Endodermal cell (in vitro differentiated cells): ENCODE results near the gene RCBTB1. TPM values are rescaled to one million over a fixed set of nuclear protein-coding genes. Genes with fewer than 3 reads are reported as not detected.

ENCODE experiments used
- DNase-seq: peaks from one replicate; pipeline ENCODE4 v3.0.0-alpha.2; 2017
- H3K27ac ChIP-seq: 2 replicates; pipeline ENCODE4 v1.5.1; 2013; ENCODE audit warnings: mild to moderate bottlenecking, low read depth, low read length, moderate library complexity
- H3K27me3 ChIP-seq: 2 replicates; pipeline ENCODE4 v1.6.1; 2013; ENCODE audit warnings: mild to moderate bottlenecking, low read length, moderate library complexity; ENCODE audit not compliant: insufficient read depth, control insufficient read depth, poor library complexity, severe bottlenecking
- H3K36me3 ChIP-seq: 2 replicates; pipeline ENCODE4 v1.7.0; 2013; ENCODE audit warnings: mild to moderate bottlenecking, low read length, moderate library complexity; ENCODE audit not compliant: control insufficient read depth, insufficient read depth
- H3K4me1 ChIP-seq: one replicate; pipeline ENCODE4 v1.7.0; 2013; ENCODE audit warnings: low read length; ENCODE audit not compliant: control insufficient read depth, insufficient read depth
- H3K4me3 ChIP-seq: 2 replicates; pipeline ENCODE4 v1.5.1; 2013; ENCODE audit warnings: mild to moderate bottlenecking, low read length, moderate library complexity
- H3K9ac ChIP-seq: 2 replicates; pipeline ENCODE4 v1.6.1; 2013; ENCODE audit warnings: mild to moderate bottlenecking, low read length, moderate library complexity; ENCODE audit not compliant: poor library complexity, severe bottlenecking; ENCODE audit errors: extremely low read depth
- H3K9me3 ChIP-seq: 2 replicates; pipeline ENCODE4 v1.6.1; 2013; ENCODE audit warnings: mild to moderate bottlenecking, low read length, moderate library complexity; ENCODE audit not compliant: control insufficient read depth
- H3K27ac Mint-ChIP-seq: 2 replicates; pipeline ENCODE4 v1.8.0; 2020; ENCODE audit warnings: mixed read lengths
- H3K27me3 Mint-ChIP-seq: 2 replicates; pipeline ENCODE4 v1.8.0; 2021; ENCODE audit warnings: mild to moderate bottlenecking, mixed read lengths; ENCODE audit not compliant: insufficient read depth
- H3K36me3 Mint-ChIP-seq: 2 replicates; pipeline ENCODE4 v1.8.0; 2020; ENCODE audit warnings: low read depth, mixed read lengths
- H3K4me1 Mint-ChIP-seq: 2 replicates; pipeline ENCODE4 v1.8.0; 2020; ENCODE audit warnings: mixed read lengths
- H3K4me3 Mint-ChIP-seq: 2 replicates; pipeline ENCODE4 v1.8.0; 2020; ENCODE audit warnings: mild to moderate bottlenecking, moderate library complexity, mixed read lengths
- H3K9me3 Mint-ChIP-seq: 2 replicates; pipeline ENCODE4 v1.8.0; 2020; ENCODE audit warnings: mild to moderate bottlenecking, mixed read lengths
- WGBS, 2 experiments: methylation state at CpG; one replicate each; pipeline versions ENCODE4 v1.1.5 to v1.1.7; 2013; ENCODE audit warnings: missing lambda C conversion rate in 2 of 2, mixed read lengths in 1 of 2; ENCODE audit not compliant: insufficient coverage in 1 of 2, insufficient read length in 1 of 2; 5-methylcytosine and 5-hydroxymethylcytosine counted together
- total RNA-seq, 2 donors: library from RNA; stranded (reverse); fragmentation: NEBNext Ultra II Directional in 1 of 2; extraction: Animal tissue kit (Norgen Biotek cat#: 25700) in 1 of 2; gene quantifications; 2 replicates in 1 of 2; 3 replicates in 1 of 2; pipeline ENCODE4 v1.2.1, GENCODE V29; 2021
- TF ChIP-seq, protein P1 (sequence below): fragments of 200-600 bp; sonication (generic); conservative IDR thresholded peaks from 2 replicates; pipeline ENCODE4 v1.5.0; 2021; ENCODE audit warnings: antibody characterized with exemption, mild to moderate bottlenecking

RCBTB1 gene
- total RNA-seq, 2 donors from 2014 or later = 40.6 to 46.4 TPM

DNA sequence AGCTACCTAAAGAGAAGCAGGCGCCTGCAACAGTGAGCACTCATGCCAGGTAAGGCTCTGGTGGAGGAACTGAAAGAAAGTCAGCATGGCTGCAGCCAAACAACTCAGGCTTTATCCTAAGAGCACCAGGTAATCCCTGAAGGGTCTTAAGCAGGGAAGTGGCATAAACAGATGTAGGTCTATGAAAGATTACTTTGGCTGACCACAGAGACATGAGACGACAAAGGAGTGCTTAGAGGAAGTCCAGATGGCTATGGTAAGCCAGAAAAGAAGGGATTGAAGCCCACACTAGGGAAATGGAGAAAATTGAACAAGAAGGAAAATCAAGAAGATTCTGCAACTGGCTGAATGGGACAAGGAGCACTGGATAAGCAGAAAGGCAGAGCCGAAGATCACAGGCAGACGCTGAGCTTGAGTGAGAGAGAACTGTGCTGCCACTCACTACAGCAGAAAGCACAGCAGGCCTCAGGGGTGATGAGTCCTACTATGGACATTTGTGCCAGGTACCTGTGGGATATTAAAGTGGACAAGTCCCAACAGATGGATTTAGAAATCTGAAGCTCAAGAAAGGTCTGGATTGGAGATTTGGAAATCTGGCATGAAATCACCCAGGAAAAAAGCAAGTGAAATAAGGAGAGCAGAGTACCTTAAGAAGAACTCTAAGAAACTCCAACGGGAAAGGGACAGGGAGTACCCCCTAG, 4.2 kb downstream of the RCBTB1 start:
- H3K36me3 Mint-ChIP-seq = peaks cover 44% of the 10 kb centered on the region
- no peak overlapping the region for H3K27ac ChIP-seq
- 91 to 98% methylated on average over 4 to 5 of the region's 5 CpGs for WGBS, 2 experiments
- DNase-seq = no peak
- H3K4me3 ChIP-seq = no peak overlapping the region
- H3K9me3 Mint-ChIP-seq = no peaks in the 10 kb centered on the region
- no peak overlapping the region for H3K4me3 Mint-ChIP-seq
- H3K9me3 ChIP-seq = no peaks in the 10 kb centered on the region
- no peaks in the 10 kb centered on the region for H3K27me3 ChIP-seq
- H3K9ac ChIP-seq = no peak overlapping the region
- H3K27ac Mint-ChIP-seq = no peak overlapping the region
- no peaks in the 10 kb centered on the region for H3K4me1 ChIP-seq
- peaks cover 62% of the 10 kb centered on the region for H3K36me3 ChIP-seq
- H3K27me3 Mint-ChIP-seq = no peaks in the 10 kb centered on the region
- peaks cover 11% of the 10 kb centered on the region for H3K4me1 Mint-ChIP-seq
- TF ChIP-seq, protein P1, sequence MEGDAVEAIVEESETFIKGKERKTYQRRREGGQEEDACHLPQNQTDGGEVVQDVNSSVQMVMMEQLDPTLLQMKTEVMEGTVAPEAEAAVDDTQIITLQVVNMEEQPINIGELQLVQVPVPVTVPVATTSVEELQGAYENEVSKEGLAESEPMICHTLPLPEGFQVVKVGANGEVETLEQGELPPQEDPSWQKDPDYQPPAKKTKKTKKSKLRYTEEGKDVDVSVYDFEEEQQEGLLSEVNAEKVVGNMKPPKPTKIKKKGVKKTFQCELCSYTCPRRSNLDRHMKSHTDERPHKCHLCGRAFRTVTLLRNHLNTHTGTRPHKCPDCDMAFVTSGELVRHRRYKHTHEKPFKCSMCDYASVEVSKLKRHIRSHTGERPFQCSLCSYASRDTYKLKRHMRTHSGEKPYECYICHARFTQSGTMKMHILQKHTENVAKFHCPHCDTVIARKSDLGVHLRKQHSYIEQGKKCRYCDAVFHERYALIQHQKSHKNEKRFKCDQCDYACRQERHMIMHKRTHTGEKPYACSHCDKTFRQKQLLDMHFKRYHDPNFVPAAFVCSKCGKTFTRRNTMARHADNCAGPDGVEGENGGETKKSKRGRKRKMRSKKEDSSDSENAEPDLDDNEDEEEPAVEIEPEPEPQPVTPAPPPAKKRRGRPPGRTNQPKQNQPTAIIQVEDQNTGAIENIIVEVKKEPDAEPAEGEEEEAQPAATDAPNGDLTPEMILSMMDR = no peak

DNA sequence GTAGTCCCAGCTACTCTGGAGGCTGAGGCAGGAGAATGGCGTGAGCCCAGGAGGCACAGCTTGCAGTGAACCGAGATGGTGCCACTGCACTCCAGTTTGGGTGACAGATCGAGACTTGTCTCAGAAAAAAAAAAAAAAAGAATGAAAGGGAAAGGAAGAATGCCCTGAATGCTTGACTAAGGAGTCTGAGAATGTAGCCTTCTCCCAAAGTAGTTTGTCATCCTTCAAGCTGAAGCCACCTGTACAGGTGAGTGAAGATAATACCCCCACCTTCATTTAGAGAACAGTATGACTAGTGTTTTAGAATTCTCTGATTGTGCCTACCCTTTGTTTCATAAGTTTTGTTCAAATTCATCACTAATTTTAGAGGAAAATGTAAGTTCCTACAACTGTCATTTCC, 5.9 kb downstream of the RCBTB1 start:
- Mint-ChIP-seq H3K27me3 (no peaks in the 10 kb centered on the region), H3K36me3 (peaks cover 57% of the 10 kb centered on the region), H3K4me3 (no peak overlapping the region), H3K4me1 (peaks cover 8% of the 10 kb centered on the region), H3K27ac (no peak overlapping the region), H3K9me3 (peaks cover 3% of the 10 kb centered on the region)
- 88 to 100% methylated on average over 3 of the region's 3 CpGs for WGBS, 2 experiments
- Histone ChIP-seq H3K9ac (no peak overlapping the region), H3K4me1 (no peaks in the 10 kb centered on the region), H3K36me3 (peaks cover 72% of the 10 kb centered on the region), H3K27me3 (no peaks in the 10 kb centered on the region), H3K9me3 (no peaks in the 10 kb centered on the region), H3K27ac (no peak overlapping the region), H3K4me3 (no peak overlapping the region)
- DNase-seq = no peak
- TF ChIP-seq, protein P1 = no peak

- H3K9me3 Mint-ChIP-seq = peaks cover 4% of the 10 kb centered on the region
- H3K4me1 ChIP-seq = peaks cover 4% of the 10 kb centered on the region
- H3K36me3 ChIP-seq = peaks cover 27% of the 10 kb centered on the region
- TF ChIP-seq, protein P1 = no peak
- H3K4me1 Mint-ChIP-seq = peaks cover 9% of the 10 kb centered on the region
- peaks cover 34% of the 10 kb centered on the region for H3K36me3 Mint-ChIP-seq
- peaks cover 4% of the 10 kb centered on the region for H3K9me3 ChIP-seq
- DNase-seq = no peak
- H3K27ac Mint-ChIP-seq = no peak overlapping the region
- no peak overlapping the region for H3K9ac ChIP-seq
- no peaks in the 10 kb centered on the region for H3K27me3 ChIP-seq
- H3K27ac ChIP-seq = no peak overlapping the region
- no peak overlapping the region for H3K4me3 Mint-ChIP-seq
- no peak overlapping the region for H3K4me3 ChIP-seq
- WGBS, 2 experiments = 93 to 94% methylated on average over 3 to 8 of the region's 8 CpGs
- H3K27me3 Mint-ChIP-seq = no peaks in the 10 kb centered on the region
Measured at GRCh38 chr13:49571299-49572240, 13.8 kb downstream of the RCBTB1 start.
